HG02588 (cell line): ENCODE measurements around the gene G0S2.

Experiments
- ATAC-seq: cut with Tn5 transposase; IDR thresholded peaks from one replicate; pipeline ENCODE4 v1.9.1; 2021; ENCODE audit warnings: mild to moderate bottlenecking, moderate library complexity; ENCODE audit not compliant: unreplicated experiment

The G0S2 gene

DNA sequence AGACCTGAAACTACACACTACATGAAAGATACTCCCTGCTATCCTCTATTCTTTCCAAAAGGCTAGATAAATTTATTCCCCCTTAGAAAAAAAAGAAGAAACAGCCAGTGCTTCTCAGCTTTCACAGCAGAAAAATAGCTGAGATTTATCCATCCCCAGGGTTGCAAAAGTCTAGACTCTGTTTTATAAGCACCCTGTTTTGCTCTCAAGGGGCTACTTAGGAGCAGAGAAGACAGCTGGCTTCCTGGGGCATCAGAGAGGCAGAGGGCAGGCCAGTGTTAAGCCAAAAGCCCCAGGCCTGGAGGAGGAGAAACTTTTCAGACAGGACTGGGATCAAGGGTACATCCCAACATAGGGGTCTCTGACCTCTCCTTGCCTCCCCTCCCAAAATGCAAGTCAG, 26.9 kb upstream of the G0S2 start:
- ATAC-seq = no peak

DNA sequence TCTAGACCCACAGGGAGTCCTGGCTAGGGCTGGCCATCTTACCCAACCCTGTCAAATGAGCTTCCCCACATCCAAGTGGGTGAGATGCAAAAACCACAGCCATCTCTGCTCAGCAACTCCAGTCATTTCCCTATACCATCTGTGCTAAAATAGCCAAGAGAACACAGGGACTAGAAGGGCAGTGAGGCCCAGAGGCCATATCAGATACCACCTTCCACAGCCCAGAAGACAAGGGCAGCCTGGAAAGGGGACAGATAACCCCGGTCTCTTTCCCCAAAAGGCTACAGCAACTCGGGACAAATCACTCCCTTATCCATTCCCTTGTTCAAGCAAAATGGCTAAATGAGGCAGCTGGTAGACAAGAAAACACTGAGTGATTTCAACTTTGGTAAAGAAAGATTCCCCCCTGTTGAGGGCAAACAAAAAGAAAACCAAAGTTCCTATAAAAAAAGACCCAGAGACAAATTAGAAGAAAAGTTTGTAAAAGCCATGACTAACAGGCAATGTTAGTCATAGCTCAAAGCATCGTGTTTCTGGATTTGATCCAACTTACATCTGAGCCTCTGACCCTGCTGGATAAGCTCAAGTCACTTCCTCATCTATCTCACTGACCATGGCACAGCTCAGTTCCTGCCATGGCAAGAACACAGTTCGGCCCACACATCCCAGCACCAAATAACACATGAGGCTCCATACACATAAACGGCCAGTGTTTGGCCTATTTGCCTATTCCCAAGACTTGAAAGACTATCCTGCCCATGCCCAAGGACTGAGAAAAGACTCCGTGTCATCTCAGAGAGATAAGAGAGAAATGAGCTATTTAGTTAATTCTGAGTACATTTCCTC, 26.1 kb upstream of the G0S2 start:
- no peak for ATAC-seq

DNA sequence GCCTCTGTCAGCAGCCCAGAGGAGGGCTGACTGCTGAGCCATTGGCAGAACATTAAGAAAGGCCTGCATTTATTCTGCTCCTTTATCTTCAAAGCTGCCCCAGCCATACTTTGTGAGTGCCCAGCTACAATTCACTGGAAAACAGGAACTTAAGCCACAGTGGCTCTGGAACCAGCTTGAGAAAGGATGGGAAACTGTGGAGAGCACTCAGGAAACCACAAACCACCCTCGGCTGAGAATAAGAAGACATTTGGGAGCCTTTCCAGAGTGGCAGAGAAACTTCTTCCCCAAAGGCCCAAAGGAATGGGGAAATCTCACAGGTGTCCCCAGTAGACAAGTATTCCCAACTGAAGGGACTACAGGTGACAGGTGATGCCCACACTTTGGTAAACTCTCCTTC, 24.8 kb upstream of the G0S2 start:
- ATAC-seq = no peak

DNA sequence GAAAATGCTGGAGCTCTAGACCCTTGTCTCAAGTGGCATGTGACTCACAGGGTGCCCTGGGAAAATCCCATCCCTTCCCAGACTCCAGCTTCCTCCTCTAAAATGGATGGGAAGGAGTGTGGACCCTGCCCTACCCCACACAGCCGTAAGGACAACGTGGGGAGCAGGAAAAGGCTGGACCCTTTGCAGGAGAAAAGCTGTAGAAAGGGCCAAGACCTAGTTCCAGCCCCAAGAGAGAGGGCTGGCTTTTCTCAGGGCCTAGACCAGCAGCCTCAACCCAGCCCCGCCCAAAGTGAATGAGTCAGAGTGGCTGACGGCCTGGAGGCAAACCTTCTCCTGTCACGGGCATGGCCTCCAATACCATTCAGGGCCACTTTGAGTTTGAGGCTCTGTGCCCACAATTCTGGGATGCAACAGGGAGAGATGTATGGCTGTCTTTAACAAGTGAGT, 24.0 kb upstream of the G0S2 start:
- peak; percentile 58 for ATAC-seq

DNA sequence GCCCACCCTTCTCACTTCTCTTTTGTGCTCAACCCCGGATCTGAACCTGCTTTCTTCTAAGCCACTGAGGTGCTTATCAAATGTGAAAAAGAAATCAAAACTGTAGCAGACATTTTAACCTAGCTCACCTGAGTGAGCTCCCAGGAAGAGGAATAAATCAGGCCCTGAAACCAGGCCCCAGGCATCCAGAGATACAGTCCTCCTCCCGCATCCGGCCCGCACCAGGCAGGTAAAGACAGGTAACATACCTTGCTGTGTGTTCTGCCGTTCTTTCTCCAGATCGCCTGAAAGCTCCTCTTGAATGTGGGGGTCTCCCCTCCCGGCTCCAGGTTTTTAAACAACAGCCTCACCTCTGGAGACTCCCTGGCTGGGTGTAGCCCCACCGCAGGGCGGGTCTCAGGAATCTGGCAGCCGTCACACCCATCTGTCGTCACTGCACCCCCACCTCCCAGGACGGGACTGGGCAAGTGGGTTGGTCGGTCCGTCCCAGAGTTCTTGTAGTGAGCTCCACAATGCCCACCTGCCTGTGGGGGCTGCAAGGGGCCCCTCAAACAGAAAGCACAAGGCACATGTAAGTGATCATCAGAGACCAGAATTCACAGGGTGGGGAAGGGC, 23.0 kb upstream of the G0S2 start, which contains the start of gene LAMB3:
Gene LAMB3 (minus strand): TSS at position 305 of the 615 bp plus-strand sequence. CDS start 1,481 bp downstream, outside the sequence.
- ATAC-seq = no peak

DNA sequence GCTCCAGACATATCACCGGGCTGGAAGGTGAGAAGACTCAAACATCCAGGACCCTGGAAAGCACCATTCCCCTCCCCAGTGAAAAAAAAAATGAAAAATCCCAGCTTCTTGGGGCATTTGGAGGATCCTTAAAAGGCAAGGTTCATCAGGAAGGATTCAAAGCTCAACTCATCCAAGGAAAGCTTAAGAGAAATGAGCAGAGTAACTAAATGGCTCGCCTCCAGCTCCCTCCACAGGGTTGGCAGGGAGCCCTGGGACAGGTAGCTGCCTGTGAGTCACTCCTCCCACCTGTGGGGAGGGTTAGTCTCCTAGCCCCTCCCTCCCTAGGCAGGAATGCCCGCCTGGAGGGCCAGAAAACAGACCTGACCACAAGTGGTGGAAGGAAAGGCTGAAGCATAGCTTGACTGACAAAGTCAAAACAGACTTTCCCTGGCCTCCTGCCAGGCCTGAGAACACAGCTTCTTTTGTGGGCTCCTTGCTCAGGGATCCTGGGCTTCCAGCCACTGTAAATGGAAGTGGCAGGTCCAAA, 22.3 kb upstream of the G0S2 start:
- no peak for ATAC-seq

DNA sequence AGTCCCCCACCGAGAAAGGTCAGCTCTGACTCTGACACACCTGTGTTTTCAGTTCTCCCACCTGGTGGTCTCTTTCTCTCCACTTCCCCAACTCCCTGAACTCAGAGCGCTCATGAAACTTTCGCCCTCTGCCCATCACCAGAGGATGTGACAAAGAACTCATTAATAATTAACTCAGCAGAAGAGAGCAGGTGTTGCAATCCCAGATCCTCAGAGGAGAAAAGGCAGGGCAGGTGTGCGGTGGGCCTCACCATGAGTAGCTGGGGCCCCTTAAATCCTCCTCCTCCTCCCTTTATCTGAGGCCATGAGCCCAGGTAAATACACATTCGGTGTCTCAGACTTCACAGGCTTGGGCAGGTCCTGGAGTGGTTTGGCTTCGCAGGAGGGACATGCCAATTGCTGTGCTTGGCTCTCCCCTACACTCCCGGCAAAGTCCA, 21.3 kb upstream of the G0S2 start:
- ATAC-seq = no peak

DNA sequence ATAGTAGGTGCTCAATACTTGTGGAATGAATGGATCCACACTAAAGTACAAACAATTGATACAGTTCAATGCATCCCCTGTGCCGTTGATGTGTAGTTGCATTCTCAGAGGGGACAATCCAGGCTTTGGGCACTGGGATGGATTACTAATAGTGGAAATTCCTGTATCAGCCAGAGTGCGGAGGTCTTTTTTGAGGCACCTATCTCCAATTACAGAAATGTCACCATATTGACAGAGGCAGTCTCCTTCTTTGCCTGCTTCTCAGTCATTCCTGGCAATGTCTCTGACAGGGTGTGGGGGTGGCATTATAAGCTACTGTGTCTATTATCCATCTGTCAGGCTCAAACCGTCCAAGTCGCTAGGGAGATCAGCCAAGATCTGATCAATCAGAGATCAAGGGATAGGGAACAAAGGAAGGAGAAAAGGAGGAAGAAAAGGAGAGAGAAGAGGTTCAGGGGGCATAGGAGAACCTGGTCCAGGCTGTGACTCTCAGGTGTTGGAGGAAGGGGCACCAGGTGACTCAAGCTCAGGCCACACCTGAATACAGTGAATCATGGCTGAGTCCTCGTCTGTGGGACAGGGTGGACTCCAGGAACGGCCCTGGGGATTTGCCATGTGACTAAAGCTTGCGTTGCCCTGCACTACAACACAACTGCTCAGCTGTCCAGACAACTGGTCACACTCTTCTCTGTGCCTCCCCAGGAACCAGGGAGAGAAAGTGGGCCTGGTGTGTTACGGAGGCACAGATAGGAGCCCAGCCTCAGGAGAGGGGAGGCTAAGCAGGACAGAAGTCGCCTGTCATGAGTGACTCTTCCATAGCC, 19.6 kb upstream of the G0S2 start:
- no peak for ATAC-seq

DNA sequence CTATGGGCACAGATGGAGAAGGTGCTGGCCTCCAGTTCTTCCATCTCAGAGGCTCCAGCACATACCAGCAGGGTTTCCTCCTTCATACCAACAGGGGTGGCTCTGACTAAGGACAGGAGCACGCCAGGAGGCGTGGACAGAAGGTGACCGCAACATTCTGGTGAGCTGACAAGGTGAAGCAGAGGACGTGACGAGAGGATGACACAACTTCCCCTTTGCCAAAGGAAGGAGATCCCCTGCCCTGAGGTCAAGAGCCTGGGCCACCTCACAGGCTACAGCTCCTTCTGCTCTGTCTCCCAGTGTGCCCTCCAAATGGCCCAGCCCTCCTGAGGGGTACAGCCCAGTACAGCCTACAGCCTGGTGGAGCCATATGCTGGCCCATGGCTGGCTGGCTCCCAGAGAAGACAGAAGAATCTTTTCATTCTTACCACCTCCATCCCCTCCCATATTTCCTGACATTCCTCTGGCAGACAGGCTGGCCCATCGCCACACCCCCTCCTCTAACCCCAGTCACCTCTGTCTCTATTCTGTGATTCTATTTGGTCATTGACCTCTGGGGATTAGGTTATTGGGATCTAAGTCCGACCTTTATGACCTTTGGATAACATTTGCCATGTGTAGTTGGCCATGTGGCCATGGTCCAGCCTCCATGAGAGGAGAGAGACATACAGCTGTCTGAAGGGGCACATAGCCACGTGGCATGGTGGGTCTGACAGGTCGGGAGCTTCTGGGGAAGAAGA, 17.9 kb upstream of the G0S2 start:
- peak; percentile 68 for ATAC-seq

DNA sequence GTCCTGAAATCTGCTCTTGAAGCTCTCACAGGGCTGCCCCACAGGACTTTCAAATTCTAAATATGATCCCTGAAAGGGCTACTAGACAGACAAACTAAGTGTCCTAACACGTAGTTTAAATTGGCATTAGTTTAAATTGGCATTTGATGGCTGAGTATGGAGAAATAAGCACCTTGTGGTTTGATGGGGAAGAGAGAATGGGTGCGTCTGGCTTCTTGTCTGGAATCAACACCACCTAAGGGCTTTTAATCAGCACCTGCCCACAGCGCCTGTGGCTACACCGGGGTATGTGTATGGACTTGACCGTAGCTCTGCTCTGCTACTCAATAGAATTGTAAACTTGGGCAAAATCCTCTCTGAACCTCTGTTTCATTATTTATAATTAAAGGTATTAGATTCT, 17.3 kb upstream of the G0S2 start:
- no peak for ATAC-seq

DNA sequence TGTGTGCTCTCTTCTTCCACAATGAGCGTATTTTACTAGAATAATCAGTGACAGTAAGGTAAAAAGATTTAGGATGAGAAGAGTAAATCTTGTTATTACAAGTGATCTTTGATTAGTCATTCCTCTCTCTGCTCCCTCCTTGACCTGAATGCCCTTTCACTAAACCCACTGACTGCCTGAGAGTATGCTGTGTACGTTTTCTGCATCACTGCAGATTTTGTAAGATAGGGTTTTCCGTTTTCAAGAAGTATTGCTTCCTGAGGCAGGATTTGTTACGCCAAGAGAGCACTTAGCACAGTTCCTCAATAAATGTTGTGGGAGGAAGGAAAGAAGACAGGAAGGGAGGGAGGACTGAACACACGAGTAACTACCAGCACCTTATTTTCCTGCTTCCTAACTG, 15.3 kb upstream of the G0S2 start:
- ATAC-seq = no peak

DNA sequence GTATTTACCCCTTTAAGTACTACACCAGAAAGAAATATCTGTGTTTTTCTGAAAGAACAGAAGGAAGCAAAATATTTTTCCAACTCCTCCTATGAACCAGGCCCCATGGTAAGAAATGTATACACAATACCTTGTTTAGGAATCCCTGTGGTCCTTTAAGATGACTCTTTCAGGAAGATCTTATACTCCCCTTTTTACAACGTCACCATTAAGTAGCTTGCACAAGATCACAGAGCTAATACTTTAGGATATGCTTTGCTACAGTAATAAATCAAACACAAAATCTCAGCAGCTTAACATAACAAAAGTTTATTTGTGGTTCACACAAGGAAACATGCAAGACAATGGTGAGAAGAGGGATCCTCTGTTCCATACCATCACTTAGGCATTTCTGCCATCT, 14.1 kb upstream of the G0S2 start:
- no peak for ATAC-seq

DNA sequence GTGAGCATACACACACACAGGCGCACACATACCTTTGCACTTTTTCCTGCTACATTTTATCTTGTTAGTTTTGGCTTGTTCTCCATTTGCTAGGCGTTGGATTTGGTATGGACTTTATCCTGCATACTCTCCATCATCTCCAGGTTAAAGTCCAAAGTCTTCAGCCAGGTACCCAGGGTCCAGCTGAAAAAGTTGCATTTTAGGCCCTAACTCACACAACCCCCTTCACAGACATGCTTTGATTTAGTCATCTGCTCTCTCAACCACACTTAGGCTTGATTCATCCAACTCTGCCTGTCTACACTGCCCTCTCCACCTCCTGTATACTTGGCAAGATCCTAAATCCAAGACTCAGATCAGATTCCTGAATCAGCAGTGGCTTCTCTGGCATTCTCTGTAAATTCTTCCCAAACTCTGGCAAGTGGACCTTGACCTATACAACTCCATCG, 12.3 kb upstream of the G0S2 start:
- no peak for ATAC-seq

DNA sequence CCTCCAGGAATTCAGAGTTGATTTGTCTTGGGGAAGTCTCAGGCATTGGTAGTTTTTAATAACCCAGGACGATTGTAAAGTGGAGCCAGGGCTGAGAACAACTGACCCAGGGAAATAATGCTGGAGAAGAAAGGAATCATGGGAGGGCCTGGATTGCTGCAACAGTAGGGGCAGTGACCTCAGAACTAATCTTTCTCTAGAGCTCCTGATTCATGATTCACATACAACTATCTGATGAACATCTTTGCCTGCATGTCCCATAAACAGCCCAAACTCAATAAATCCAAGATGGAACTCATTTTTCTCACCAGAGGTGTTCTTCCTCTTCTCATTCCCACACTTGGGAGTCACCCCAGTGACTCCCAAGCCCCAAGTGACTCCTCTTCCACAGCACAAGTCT, 8.1 kb upstream of the G0S2 start:
- no peak for ATAC-seq

DNA sequence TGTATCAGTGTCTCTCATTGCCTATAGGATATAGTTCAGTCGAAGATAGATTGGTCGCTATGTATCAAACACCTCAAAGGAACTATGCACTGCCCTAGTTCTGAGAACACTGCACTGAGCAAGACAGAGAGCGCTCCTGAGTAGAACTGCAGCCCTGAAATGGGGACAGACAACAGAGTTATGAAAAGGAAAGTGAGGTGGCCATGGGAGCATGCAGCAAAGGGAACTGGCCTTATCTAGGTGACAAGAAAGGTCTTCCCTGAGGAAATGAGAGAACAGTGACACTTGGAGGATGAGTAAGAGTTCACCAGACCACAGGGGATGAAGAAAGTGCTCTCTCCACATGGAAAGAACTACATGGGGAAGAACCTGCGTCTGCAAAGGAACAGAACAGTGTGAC, 7.5 kb upstream of the G0S2 start:
- peak; percentile 46 for ATAC-seq

DNA sequence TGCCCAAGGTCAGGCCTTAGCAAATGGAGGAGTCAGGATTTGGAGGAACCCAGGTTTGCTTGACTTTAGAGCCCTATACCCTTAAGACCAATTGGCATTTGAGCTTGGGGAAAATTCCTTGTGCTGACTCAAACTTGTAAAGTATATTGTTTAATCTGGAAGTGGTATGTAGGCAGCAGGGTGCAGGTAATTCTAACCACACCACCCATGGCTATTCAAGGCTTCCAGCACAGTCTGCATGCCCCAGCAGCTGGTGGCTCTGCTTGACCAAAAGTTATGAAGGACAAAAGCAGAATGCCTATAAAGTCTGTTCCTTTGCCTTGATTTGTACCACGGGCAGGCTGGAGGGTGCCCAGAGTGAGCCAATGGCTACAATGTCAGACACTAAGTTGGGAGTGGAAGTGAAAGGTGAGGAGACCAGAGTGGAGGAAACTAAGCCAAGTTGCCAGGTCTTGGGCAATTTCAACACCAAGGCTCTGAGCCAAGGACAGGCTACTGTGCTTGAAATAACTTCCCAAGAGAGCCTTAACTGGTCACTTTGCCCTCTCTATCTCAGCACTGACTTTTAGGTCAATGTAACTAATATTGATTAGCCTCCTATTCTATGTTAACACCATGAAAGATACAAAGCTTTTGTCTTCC, 4.7 kb upstream of the G0S2 start:
- ATAC-seq = no peak

DNA sequence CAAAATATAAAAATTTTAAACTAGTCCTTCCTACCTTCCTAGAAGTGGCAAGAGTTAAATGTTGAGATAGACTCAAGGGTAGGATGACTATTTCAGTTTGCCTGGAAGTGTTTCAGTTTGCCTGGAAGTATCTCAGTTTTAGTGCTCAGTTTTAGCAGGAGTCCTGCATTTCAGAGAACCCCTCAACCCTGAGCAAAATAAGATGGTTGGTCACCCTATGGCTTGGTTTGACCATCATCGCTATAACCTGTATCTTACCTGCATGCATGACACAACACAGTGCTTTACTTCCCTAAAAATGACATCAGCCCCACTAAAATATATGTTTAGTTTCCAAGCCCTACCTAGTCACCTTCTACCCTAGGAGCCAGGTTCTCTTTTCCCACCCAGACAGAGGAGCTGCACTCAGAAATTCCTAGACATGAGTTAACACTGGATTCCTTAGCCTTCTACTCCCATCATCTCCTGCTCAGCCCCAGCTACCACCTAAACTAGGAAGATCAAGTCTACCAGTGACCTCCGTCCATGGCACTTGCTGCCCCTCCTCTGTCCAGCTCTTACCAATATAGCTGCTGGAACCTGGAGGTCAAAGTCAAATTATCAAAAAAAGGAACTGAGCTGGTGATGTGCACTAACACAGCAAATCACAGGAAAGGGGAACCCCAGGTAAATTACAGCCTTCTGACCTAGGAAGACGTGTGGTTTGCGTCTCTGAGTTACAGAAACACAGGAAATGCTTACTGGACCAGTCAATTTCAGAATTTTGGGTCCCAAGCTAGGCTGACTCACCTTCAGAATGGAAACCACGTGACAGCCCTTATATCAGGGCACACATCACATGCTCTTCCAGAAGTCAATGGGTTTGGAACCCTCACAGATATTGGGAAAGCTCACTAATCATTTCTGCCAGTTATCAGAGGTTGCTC, 2.2 kb upstream of the G0S2 start:
- ATAC-seq = peak; percentile 91

DNA sequence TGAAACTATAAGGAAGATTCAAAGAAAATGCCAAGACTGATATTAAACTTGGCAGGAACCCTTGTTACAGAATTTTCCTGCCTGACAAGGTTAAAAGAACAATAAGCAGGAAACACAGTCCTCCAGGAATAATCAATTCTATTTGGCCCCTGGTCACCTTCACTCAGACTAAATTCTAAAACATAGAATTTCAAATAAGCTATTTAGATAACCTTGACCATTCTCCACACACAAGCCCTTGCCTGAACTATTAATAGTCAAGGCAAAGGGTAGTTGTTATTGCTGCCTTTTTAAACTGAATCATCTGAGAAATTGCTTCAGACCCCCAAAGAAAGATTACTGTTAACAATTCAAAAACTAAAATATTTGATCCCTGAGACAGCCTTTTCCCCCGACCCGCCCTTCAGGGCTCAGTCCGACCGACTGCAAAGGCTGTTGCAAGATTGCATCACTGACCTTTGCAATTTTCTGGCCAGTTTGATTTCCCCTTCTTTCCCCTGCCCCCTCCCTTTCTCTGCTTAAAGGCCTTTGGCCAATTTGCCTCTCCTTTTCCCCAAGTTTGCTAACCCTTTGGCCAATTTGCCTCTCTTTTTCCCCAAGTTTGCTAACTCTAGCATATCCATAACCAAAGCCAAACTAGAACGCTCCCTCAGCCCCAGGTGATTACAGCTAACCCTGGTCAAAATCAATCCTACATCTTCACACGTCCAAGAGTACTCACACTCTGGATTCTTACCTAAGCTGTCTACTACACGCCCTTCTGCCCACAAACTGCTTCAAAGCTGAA, 1.4 kb upstream of the G0S2 start:
- ATAC-seq = no peak
